ENCODE data around the gene BTK. TPM values are rescaled to one million over a fixed set of nuclear protein-coding genes. Genes with fewer than 3 reads are reported as not detected.

The BTK gene
- total and polyA plus RNA-seq, 2 experiments from 2014 or later: 0.06 TPM

GRCh38 chrX:101303790-101304189 is 82.2 kb downstream of the BTK start:
- no peaks in the 10 kb centered on the region for H3K9me3 ChIP-seq (ENCODE audit: low read depth)
- H3K27me3 ChIP-seq: no peaks in the 10 kb centered on the region
- H3K36me3 ChIP-seq: no peaks in the 10 kb centered on the region
- no peaks in the 10 kb centered on the region for H3K4me1 ChIP-seq (ENCODE audit: low read depth)
- H3K27ac ChIP-seq: no peak overlapping the region
- H3K4me3 ChIP-seq: no peak overlapping the region
- no peak for TF ChIP-seq CTCF (IDR thresholded peaks at IDR 0.05; ENCODE audit: low read depth, low read length)
- DNase-seq (ENCODE audit: low read depth in 1 of 2, low spot score in 1 of 2): no peak

Other genes with a start within 250 kb of the BTK start
- gene DRP2, start 166.4 kb downstream of the BTK start, total RNA-seq: 1.1 and 1.3 TPM in 2 replicates
- 0.20 and 0.31 TPM in 2 replicates for gene DRP2, start 166.4 kb downstream of the BTK start, polyA plus RNA-seq
- gene TAF7L, start 94.9 kb downstream of the BTK start, total RNA-seq: not detected in 2 replicates
- 0.27 TPM in 1 of 2 replicates, not detected in the other for gene TAF7L, start 94.9 kb downstream of the BTK start, polyA plus RNA-seq
- 3.6 and 5.7 TPM in 2 replicates for gene TIMM8A, start 37.4 kb downstream of the BTK start, total RNA-seq
- gene TIMM8A, start 37.4 kb downstream of the BTK start, polyA plus RNA-seq: 14.2 and 17.6 TPM in 2 replicates
- 3,802 and 4,744 TPM in 2 replicates for gene RPL36A, start 4.8 kb upstream of the BTK start, total RNA-seq
- gene RPL36A, start 4.8 kb upstream of the BTK start, polyA plus RNA-seq: 293 and 403 TPM in 2 replicates
- 10.0 and 12.0 TPM in 2 replicates for gene GLA, start 21.7 kb upstream of the BTK start, total RNA-seq
- gene GLA, start 21.7 kb upstream of the BTK start, polyA plus RNA-seq: 17.3 and 20.9 TPM in 2 replicates
- gene HNRNPH2, start 22.0 kb upstream of the BTK start, total RNA-seq: 76.9 and 87.3 TPM in 2 replicates
- 166 and 189 TPM in 2 replicates for gene HNRNPH2, start 22.0 kb upstream of the BTK start, polyA plus RNA-seq
- gene ARMCX4, start 99.3 kb upstream of the BTK start, total RNA-seq: 6.9 and 16.7 TPM in 2 replicates
- gene ARMCX4, start 99.3 kb upstream of the BTK start, polyA plus RNA-seq: 11.2 and 16.3 TPM in 2 replicates
- gene ARMCX1, start 164.4 kb upstream of the BTK start, total RNA-seq: 33.8 and 40.8 TPM in 2 replicates
- 32.2 and 45.3 TPM in 2 replicates for gene ARMCX1, start 164.4 kb upstream of the BTK start, polyA plus RNA-seq
- 73.1 and 75.1 TPM in 2 replicates for gene ARMCX6, start 231.8 kb upstream of the BTK start, total RNA-seq
- 104 and 112 TPM in 2 replicates for gene ARMCX6, start 231.8 kb upstream of the BTK start, polyA plus RNA-seq
- gene ARMCX3, start 237.0 kb upstream of the BTK start, total RNA-seq: 68.4 and 90.2 TPM in 2 replicates
- gene ARMCX3, start 237.0 kb upstream of the BTK start, polyA plus RNA-seq: 120 and 132 TPM in 2 replicates

All from cardiac muscle cell (in vitro differentiated cells and primary cell).